NCI-H82 treated with DMSO at 0.1 percent for 48 hours (cell line): Measurements from ENCODE around the gene HECW1.

ENCODE experiments used
- DNase-seq: peaks from one replicate; lab custom pipeline; 2025; ENCODE audit not compliant: unreplicated experiment; lab: John Stamatoyannopoulos, UW

Gene HECW1

GRCh38 chr7:43248961-43249822 lies 136.7 kb downstream of the HECW1 start:
- no peak for DNase-seq

- no peak for DNase-seq
These were observed 137.3 kb downstream of the HECW1 start for GRCh38 chr7:43249823-43250145.

- DNase-seq, result peak; percentile 43
These were observed 148.8 kb downstream of the HECW1 start for GRCh38 chr7:43260980-43261878.

GRCh38 chr7:43265139-43265538 lies 152.7 kb downstream of the HECW1 start:
- DNase-seq, result no peak

GRCh38 chr7:43273939-43274719 lies 161.7 kb downstream of the HECW1 start:
- no peak for DNase-seq

- no peak for DNase-seq
These were observed 162.3 kb downstream of the HECW1 start for GRCh38 chr7:43274752-43275151.

GRCh38 chr7:43276547-43276946 lies 164.1 kb downstream of the HECW1 start:
- no peak for DNase-seq

- DNase-seq, result no peak
These were observed 165.7 kb downstream of the HECW1 start for GRCh38 chr7:43278088-43278644.

GRCh38 chr7:43281268-43281667 lies 168.8 kb downstream of the HECW1 start:
- no peak for DNase-seq

- no peak for DNase-seq
These were observed 171.3 kb downstream of the HECW1 start for GRCh38 chr7:43283706-43284105.

GRCh38 chr7:43289826-43290225 lies 177.4 kb downstream of the HECW1 start:
- DNase-seq, result no peak

- DNase-seq, result no peak
These were observed 178.5 kb downstream of the HECW1 start for GRCh38 chr7:43290978-43291377.

GRCh38 chr7:43291789-43292188 lies 179.3 kb downstream of the HECW1 start:
- DNase-seq, result no peak

- DNase-seq, result no peak
These were observed 179.9 kb downstream of the HECW1 start for GRCh38 chr7:43292384-43292783.

GRCh38 chr7:43294080-43294630 lies 181.7 kb downstream of the HECW1 start:
- DNase-seq, result no peak

- no peak for DNase-seq
These were observed 183.0 kb downstream of the HECW1 start for GRCh38 chr7:43295429-43295828.

GRCh38 chr7:43296306-43296705 lies 183.9 kb downstream of the HECW1 start:
- DNase-seq, result no peak

- no peak for DNase-seq
These were observed 186.2 kb downstream of the HECW1 start for GRCh38 chr7:43298617-43299016.

GRCh38 chr7:43300121-43300520 lies 187.7 kb downstream of the HECW1 start:
- DNase-seq, result no peak

GRCh38 chr7:43302211-43302711 lies 189.8 kb downstream of the HECW1 start:
- DNase-seq, result no peak
